Measurements from ENCODE around the gene FAM222A.

Gene FAM222A

DNA sequence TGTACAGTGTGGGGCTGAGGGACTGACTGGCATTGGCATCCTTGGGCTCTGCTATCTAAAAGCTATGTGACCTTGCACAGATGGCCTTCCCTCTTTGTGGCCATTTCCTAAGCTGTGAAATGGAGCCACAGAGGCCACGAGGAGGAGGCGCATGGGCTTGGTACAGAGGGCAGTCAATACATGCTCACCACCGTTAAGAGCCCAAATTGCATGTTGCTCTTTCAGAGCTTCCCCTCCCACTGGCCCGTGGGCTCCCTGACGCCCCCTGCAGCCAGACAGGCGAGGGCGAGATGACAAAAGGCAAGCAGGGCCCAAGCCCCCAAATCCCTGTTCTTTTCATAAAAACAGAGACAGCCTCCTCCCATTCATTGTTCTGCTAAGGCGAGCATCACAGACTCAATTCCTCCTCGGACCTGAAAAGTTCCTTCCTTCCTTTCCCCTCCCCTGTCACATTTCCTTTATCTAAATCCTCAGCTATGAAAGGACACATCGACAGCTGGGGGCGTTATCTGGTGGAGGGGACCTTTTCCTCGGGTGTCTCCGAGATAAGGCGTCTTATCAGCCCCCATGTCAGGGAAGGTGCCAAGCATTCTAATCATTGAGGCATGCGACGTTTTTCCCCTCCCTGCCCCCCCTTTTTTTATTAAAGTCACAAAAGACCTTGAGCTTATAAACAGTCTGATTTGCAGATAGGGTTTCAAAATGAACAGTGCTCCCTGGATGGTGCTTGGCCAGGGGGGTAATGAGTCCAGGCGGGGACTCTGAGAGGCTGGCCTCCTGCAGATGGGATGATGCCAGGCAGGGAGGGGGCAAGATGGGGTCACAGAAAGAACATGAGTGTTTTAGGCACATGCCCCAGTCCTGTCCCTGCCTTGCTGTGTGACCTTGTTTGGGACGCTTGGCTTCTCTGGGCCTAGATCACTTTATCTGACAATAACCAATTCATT lies 26.4 kb downstream of the FAM222A start:
- FAIRE-seq = no peak

DNA sequence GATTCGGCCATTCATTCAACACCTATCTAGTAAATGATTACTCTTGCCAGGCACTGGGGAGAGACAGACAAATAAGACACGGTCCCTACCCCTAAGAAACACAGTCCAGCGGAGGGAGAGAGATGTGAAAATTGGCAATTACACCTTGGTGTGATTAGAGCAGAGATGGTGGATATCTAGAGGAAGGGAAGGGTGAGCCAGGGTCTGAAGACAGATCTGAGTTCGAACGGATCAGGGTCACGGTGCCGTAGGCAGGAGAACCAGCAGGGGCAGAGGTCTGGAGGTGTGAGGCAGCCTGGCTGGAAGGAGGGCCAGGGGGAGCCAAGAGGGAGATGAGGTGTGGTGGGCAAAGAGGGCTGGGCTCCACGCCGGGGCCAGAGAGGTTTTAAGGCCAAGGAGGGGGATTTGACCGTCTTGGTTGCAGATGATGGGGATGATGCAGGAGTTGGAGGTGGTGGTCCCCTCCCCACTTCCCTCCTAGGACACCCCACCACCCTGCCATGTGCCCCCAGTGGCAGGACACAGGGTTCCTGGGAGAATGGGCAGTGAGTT lies 27.1 kb downstream of the FAM222A start:
- FAIRE-seq = no peak

DNA sequence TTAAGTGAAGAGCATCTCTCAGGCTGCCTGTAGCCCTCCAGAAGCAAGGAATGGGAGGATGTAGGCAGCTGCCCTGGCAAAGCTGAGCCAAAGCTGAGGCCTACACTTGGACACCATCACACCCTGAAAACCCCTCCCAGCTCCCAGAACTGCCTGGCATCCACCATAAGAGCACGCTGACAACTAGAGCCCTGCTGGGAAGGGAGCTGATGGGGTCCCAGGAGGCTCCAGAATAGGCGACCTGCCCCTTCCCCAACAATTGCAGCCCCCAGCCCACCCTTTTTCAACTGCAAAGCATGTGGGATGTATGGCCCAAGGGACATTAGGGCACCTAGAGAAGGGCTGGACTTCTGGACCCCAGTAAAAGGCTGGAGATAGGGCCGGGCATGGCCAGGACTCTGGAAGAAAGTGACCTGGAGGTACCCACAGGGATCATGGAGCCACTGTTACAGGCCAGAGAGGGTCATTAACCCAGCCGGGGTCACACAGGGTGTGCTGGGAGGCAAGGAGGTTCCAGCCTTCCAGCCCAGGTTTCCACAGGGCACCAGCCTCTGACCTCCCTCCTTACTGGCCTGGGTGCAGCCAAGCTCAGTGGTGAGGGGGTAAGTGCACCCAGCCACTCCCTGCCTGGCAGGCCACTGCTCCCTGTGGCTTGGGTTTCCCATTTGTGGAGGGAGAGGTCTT lies 27.8 kb downstream of the FAM222A start:
- FAIRE-seq = no peak

DNA sequence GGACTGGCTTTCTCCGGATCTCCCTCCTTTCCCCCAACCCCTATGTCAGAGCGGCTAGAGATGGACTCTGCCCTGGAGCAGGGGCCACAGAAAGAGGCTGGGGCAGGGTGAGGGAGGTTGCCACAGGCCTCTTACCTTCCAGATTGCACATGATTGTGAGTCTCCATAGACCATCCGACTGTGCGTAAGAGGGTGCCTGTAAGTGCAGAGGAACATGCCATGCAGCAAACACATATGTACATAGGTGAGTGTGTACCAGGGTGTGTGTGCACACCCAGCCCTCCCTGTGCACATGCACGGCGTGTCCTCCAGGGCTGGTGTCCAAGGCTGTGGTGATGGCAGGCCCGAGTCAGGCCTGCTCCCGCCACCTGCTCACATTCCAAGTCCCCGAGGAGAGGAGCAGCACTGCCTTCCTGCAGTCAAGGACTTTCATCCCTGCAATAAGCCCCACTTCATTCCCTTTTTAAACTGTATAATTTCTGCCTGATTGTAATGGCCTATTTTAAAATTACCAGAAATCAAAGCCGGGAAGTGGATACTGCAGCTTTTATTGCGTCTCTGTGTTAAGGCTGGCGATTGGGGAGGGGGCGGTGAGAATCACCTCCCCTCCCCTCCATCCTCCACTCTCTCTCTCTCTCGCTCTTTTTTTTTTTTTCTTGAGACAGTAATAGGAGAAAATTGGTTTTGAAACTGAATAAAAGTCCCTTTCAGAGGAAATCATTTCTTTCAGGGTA lies 28.5 kb downstream of the FAM222A start:
- no peak for FAIRE-seq

DNA sequence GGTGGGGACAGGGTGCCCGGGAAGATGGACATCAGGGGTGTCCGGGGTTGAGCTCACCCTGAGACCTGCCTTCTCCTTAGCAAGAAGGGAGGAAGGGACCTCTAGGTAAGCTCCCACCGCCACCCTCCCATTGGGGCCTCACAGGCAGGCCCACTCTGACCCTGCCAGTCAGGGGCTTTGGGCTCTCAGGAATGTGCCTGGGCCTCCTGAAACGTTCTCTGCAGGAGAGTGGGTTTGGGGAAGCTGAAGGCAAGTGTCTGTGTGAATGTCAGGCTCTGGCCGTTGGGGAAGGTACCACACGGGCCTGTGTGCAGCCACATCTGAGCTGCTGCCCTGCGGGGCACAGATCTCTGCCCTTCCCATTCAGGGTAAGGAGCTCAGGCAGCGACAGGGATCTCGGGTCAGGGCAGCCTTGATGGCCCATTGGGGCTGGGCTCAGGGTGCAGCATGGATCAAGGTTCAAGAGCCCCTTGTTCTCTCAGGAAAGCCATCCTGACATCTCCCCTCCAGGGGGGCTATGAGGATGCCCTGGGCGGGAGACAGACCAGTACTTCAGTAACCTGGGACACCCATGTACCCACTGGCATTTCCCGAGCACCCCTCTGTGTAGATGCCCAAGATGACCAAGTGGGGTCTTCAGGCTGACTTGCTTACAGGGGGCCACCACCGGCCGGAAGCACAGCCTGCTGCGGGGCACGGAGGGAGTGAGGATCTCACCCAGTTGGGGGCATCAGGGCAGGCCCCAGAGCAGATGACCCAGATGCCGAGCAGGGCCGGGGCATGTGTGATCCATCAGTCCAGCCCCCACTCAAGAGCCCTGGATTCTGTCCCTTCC lies 29.7 kb downstream of the FAM222A start:
- no peak for FAIRE-seq

DNA sequence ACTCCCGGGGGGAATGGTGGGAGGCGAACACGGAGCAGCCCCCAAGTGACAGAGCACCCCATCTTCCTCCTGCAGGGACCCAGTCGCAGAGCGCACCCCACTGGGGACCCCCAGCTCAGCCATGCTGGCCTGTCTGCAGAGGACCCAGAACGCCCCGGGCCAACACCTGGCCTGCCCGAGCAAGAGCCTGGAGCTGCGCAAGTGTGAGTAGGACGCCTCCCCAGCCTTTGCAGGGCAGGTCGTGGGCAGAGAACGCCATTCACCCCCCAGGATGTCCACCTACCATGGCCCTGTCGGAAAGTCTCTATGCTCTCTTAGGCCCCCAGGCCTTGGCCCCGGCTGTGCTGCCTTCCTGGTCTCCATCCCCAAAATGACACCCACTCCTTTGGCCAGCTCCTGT lies 30.4 kb downstream of the FAM222A start:
- no peak for FAIRE-seq

DNA sequence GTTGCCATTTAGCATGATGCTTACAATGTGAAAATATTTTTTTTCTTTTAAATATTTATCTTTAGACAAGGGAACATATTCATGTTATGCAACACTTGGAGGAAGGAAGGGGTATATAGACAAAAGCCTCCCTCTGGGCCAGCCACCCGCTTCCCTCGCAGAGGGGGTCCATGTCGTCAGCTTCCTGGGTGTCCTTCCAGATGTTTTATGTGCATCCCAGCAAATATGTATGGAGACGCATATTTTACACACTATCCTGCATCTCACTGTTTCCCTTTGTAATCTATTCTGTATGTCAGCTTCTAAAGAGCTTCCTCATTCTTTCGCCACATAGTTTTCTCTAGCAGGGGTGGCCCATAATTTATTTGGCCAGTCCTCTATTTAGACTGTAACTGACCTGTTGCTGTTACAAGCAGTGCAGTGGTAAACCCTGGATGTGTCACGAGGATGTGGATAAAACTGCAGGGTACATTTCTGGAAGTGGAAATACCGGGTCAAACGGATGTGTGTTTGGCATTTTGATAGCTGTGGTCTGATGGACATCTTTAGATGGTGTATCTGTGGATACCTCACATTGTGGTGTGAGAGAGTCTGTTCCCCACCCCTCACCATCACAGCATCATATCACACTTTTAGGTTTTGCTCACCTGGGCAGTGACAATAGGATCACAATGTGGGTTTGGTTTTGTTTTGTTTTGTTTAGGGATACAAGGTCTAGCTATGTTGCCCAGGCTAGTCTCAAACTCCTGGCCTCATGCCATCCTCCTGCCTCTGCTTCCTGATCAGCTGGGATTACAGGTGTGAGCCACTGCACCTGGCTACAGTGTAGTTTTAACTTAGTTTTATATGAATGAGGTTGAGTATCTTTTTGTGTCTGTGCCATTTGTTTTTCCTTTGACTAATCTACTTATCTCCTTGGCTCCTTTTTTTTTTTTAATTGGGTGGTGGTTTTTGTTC lies 31.6 kb downstream of the FAM222A start:
- no peak for FAIRE-seq

DNA sequence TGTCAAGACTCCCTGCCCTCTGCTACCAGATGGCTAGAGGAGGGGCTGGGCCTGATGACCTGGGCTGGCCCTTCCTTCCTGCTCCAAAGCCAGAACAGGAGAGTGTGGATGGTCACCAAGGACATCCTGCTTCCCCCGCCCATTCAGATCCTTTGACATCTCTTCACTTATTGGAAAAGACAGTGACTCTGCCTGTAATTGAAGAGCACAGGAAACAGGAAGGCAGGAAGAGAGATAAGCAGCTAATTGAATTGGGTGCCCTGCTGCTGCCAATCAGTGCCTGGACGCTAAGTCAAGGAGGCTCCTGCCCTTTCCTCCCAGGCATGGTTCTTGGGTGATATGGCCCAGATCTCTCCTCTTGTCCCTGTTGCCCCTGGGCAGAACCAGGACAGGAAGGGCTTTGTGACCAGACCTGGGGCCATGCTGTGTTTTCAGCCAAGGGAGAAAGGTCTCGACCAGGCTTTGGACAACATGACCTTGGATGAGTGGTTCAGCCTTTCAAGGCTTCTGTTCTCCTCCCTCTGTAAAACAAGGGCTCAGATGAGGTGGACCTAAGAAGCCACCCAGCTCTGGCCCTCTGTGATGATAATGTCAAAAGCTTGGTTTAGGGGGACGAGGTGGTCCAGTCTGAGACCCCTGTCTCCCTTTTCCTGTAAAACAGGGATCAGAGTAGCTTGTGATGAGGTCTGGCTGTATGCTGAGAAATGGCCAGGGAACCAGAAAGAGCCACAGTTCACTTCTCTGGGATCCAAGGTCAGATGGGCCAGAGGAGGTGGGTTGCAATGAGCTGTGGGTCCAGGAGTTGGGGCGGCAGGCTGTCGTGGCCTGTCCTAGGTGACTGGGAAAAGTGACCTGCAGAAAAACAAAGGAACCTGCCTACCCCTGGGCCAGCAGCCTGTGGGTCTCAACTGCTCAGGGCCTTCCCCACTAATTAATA lies 38.8 kb downstream of the FAM222A start:
- no peak for FAIRE-seq

DNA sequence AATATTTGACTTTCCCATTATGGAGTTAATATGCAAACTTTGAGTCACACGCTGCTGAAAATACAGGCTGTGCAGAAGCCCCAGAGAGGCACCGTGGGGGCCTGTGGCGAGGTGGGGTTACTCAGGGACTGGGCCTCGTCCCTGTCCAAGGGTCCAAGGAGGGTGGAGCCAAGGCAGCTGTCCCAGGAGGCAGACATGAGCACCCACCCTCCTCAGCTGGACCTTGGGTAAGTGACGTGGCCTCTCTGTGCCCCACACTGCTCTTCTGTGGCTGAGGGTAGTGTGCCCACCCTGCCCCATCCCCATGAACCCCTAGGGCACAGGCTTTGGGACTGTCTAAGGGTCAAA lies 39.4 kb downstream of the FAM222A start:
- no peak for FAIRE-seq

DNA sequence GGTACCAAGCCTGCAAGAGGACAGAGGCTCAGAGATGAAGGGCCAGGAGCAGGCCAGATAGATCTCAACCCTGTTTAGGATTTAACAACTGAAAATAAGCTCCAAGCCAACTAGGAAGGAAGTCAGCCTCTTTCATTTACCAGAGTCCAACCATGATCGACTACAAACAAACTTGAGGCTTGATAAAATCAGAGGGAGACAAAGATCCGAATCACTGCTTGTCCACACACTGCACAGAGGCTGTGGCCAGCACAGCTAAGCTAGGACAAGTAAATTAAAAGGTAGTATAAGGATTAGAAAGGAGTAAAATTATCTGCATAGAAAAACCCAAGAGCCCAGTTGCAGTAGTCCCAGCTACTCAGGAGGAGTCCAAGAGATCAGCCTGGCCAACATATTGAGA lies 40.3 kb downstream of the FAM222A start:
- FAIRE-seq = no peak

DNA sequence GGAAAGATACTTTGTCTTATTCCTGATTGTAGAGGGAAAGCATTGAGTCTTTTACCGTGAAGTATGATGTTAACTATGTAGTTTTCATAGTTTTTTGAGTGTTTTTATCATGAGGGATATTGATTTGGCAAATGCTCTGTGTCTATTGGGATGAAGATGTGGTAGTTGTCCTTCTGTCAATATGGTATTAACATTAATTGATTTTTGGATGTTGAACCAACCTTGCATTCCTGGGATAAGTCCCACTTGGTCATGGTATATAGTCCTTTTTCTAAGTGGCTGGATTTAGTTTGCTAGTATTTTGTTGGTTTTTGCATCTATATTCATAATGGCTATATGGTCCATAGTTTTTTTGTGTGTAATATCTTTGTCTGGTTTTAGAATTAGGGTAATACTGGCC lies 42.8 kb downstream of the FAM222A start:
- FAIRE-seq = no peak

DNA sequence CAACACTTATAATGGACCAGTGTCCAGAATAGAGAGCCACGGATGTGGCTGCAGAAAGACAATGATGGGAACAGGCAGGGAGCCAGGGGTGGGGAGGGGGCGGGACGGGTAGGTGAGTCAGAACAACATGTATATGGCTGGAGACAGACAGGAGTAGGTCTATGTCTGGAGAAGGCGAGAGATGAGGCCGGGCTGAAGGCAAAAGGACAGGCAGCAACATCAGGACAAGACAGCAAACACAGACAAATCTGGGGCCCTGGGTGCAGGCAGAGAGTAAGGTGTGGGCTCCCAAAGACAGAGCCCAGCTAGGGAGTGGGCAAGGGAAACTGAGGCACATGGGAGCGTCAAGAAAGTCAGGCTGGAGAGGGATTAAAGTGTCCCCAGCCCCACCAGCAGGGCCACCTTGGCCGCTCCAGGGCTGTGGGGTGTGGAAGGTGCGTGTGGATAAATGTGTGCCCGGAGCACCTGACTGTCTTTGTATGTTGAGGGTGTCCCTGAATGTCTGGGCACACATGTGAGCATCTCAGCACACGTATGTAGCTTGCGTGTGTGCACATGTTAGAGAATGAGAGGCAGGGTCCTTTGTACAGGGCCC lies 44.1 kb downstream of the FAM222A start:
- no peak for FAIRE-seq

DNA sequence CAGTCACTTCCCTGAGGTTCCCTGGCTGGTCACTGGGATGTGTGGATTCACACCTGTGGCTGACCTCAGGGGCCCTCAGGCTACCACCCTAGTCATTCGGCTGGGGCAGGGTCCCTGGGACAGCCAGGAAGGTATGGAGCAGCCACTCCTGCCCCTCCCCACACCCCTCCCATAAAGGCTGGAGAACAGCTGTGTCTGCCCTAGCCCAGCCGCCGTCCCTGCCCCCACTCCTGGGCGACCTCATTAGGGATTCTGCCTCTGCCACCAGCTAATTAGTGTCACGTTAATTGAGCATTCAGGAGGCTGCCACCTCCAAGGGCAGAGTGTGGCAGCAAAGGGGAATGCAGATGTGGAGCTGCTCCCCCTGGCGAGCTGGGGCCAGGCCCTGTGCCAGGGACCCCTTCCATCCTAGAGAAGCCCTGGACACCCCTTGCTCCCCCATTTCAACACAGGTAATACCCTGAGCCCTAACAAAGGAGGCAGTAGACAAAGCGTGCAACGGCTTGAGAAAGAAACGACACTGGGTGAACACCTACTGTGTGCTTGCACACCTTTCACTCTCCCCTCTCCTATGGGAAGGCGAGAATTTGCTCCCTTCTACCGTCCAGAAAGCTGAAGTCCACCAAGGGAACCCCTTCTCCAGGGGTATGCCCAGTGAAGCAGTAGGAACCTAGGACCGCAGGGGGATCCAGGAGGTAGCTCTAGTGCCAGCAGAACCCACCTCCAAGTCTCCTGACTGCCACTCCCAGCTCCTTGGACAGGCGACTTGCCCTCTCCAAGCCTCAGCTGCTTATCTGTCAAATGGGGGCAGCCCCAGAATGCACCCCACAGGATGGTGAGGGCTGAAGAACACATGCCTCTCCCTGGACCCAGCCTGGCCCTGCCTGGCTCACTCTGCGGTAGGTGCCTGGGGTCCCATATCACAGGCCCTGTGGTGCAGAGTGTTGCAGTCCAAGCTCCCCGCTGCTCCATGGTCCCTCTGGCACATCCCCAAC lies 45.1 kb downstream of the FAM222A start:
- FAIRE-seq = no peak

DNA sequence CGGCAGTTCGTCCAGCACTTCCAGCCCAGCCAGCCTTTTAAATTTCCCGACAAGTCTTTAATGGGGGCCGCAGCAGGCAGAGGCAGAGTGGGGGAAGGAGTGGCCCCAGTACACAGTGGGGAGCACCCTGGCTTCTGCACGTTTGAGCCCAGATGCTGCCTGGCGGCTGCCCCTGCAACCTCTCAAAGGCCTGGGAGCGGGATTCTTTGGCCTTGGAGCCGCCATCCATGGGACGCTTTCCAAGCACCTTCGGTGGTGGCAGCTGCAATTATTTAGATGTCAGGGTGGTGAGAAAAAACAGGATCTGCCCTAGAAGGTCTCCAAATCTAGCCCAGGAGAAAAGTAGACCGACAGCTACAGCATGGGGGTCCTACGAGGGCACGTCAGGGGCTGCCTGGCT lies 46.0 kb downstream of the FAM222A start:
- no peak for FAIRE-seq

DNA sequence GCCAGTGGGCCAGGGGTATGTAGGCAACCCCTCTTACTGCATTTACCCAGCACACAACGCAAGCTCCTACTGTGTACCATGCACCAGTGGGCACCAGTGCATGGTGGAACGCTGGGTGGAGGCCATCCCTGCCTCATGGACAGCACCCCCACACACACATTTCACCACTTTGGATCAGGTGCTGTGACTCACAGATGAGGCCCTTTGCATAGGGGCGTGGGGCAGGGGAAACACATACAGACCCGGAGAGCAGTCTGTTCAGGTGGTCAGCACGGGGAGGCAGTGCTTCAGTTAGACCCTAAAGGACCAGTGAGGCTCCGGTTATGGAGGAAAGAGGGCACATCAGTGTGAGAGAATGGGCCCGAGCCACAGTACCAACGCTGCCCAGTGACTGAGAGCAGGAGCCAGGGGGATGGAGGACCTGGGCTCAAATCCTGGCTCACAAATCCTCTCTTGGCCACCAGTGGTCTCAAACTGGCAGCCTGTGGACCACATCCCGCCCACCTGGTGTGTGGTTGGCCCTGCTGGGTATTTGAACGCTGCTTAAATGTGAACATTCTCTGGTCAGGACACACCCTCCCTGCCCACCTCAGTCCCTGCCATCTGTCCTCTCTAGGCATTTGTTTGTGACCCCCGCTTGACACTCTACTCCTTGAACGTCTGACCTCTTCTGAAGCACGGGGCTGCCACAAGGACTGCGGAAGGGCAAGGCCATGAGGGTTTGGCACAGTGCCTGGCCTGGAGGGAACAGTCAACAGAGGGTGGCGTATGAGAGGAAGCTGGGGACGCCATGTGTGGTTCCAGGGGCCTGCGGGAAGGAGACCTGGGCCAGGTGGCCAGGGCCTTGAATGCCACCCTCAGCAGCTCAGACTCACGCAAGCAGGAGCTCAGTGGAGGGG lies 46.7 kb downstream of the FAM222A start:
- no peak for FAIRE-seq

DNA sequence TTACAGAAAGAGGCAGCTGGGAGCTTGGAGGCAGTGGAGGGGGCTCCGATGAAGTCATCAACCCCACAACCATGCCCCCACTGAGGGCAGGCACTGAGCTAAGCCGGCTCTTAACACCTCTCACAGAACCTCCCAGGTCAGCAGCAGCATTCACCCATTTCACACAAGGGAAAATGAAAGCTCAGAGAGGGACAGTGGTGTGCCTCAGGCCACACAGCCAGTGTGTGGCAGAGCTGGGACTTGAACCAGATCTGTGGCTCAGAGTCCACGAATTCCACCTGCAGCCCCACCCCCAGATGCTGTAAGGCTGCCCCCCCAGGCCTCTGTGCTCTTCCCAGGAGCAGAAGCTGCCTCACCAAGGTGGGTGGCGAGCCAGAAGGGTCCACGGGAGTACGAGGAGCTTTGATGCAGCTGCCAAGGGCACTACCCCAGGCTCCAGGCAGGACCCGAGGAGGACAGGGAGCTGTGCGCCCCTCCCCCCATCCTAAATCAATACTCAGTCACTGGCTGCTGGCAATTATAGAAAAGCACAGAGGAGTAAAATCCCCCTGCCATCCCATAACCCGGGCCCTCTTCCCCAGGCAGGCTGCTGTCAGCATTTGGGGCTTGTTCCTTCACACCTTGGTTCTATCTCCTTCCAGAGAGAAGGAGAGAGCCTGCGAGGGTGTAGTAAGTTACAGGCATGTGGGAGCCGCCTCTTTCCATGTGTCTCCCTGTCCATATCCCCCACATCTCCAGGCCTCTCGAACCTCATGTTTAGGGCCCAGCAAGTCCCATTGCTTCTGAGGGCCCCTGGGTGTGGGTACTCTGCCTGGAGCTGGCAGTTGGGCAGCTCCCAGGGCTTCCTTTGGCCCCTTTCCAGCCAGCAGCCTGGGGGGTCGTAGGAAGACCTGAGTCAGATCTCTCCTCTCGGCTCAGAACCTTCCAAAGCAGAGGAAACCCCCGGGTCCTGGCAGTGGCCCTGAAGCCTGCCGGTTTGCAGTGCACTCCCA lies 47.6 kb downstream of the FAM222A start:
- FAIRE-seq = no peak

Data from G401.6 (cell line).